Mesendoderm (in vitro differentiated cells): ENCODE measurements around the gene CDC42SE2.
"Not testable (repeated sequence)": the region's sequence is repeated elsewhere in the genome, so short reads cannot be mapped to it uniquely, and the experiment has no call there.

Experiments used
- DNase-seq: peaks from one replicate; pipeline ENCODE4 v3.0.0; 2013
- H2AK5ac ChIP-seq: 2 replicates; pipeline ENCODE4 v1.6.1; 2013; ENCODE audit warnings: low read length, inconsistent platforms
- H2BK120ac ChIP-seq: 2 replicates; pipeline ENCODE4 v1.6.1; 2013; ENCODE audit warnings: low read depth, mild to moderate bottlenecking, low read length, moderate library complexity, mixed read lengths
- H2BK15ac ChIP-seq: replicated peaks from 2 replicates; pipeline ENCODE4 v1.6.1; 2013; ENCODE audit warnings: low read depth, mild to moderate bottlenecking, moderate library complexity
- H2BK5ac ChIP-seq: 2 replicates; pipeline ENCODE4 v1.6.1; 2013; ENCODE audit warnings: low read length, inconsistent platforms
- H3K18ac ChIP-seq: 2 replicates; pipeline ENCODE4 v1.6.1; 2013; ENCODE audit warnings: mild to moderate bottlenecking, low read length, mixed read lengths
- H3K23ac ChIP-seq: one replicate; pipeline ENCODE4 v1.6.1; 2013; ENCODE audit warnings: low read length
- H3K27ac ChIP-seq: 2 replicates; pipeline ENCODE4 v1.5.1; 2013; ENCODE audit warnings: low read depth, mild to moderate bottlenecking, inconsistent platforms, low read length, moderate library complexity
- H3K27me3 ChIP-seq: 2 replicates; pipeline ENCODE4 v1.6.1; 2013; ENCODE audit warnings: low read length, control low read depth, mild to moderate bottlenecking, inconsistent platforms; ENCODE audit not compliant: insufficient read depth, poor library complexity
- H3K36me3 ChIP-seq: 2 replicates; pipeline ENCODE4 v1.6.1; 2013; ENCODE audit warnings: low read length, inconsistent platforms; ENCODE audit not compliant: control insufficient read depth, insufficient read depth
- H3K4ac ChIP-seq: one replicate; pipeline ENCODE4 v1.6.1; 2013; ENCODE audit warnings: low read depth, mild to moderate bottlenecking, low read length, moderate library complexity
- H3K4me1 ChIP-seq: 2 replicates; pipeline ENCODE4 v1.6.1; 2013; ENCODE audit warnings: low read depth, low read length, inconsistent platforms; ENCODE audit not compliant: control insufficient read depth
- H3K4me2 ChIP-seq: 2 replicates; pipeline ENCODE4 v1.6.1; 2013; ENCODE audit warnings: low read length
- H3K4me3 ChIP-seq: 2 replicates; pipeline ENCODE4 v1.5.1; 2013; ENCODE audit warnings: mild to moderate bottlenecking, low read length
- H3K56ac ChIP-seq: one replicate; pipeline ENCODE4 v1.6.1; 2013; ENCODE audit warnings: low read length
- H3K79me1 ChIP-seq: 2 replicates; pipeline ENCODE4 v1.6.1; 2013; ENCODE audit warnings: low read length, inconsistent platforms
- H3K79me2 ChIP-seq: 2 replicates; pipeline ENCODE4 v1.6.1; 2013; ENCODE audit warnings: mild to moderate bottlenecking, low read length; ENCODE audit not compliant: control insufficient read depth, insufficient read depth
- H3K9ac ChIP-seq: 2 replicates; pipeline ENCODE4 v1.6.1; 2013; ENCODE audit warnings: low read length, inconsistent platforms
- H4K5ac ChIP-seq: one replicate; pipeline ENCODE4 v1.6.1; 2013; ENCODE audit warnings: low read length
- H4K8ac ChIP-seq: one replicate; pipeline ENCODE4 v1.6.1; 2013; ENCODE audit warnings: low read depth, mild to moderate bottlenecking, control low read depth, low read length, moderate library complexity
- WGBS: extraction: QIAGEN DNeasy Blood & Tissue Kit; methylation state at CpG from one replicate; pipeline ENCODE4 v1.1.7; 2013; ENCODE audit warnings: low lambda C conversion rate, missing lambda C conversion rate; ENCODE audit not compliant: insufficient coverage; ENCODE audit errors: extremely low coverage; 5-methylcytosine and 5-hydroxymethylcytosine counted together

The CDC42SE2 gene

DNA sequence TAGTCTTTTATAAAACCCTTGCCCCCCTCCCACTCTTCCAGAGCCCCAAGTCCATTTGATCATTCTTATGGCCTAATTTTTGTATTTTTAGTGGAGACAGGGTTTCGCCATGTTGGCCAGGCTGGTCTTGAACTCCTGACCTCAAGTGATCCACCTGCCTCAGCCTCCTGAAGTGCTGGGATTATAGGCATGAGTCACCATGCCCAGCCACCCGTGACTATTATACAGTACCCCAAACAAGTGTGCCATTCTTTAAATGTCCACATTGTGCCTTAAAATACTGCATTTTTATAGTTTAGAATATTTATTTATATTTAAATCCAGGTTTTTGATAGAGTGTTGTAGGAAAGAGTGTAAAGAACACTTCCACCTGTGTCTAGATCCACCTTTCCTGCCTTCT lies 116.4 kb downstream of the CDC42SE2 start:
- H3K79me2 ChIP-seq, H4K8ac ChIP-seq, H3K4me2 ChIP-seq, H3K23ac ChIP-seq, H2BK15ac ChIP-seq, H3K36me3 ChIP-seq, DNase-seq, H3K9ac ChIP-seq, H4K5ac ChIP-seq, H3K27ac ChIP-seq, H2BK5ac ChIP-seq, H3K56ac ChIP-seq, H2AK5ac ChIP-seq, H3K4me1 ChIP-seq, H3K4me3 ChIP-seq, H3K79me1 ChIP-seq, H3K18ac ChIP-seq, H3K4ac ChIP-seq, H3K27me3 ChIP-seq, H2BK120ac ChIP-seq: not testable (repeated sequence)
- WGBS: no CpG with 5 or more reads among the region's 2 CpGs

GRCh38 chr5:131381021-131381420 lies 117.2 kb downstream of the CDC42SE2 start:
- WGBS: no CpG with 5 or more reads among the region's 4 CpGs
- Histone ChIP-seq H3K27me3 (no peaks in the 10 kb centered on the region), H3K36me3 (no peaks in the 10 kb centered on the region), H3K4me2 (no peak overlapping the region), H3K27ac (no peak overlapping the region), H2BK5ac (no peak overlapping the region), H3K79me2 (no peaks in the 10 kb centered on the region), H2BK15ac (no peak overlapping the region), H3K4me1 (no peaks in the 10 kb centered on the region), H4K8ac (no peak overlapping the region), H3K9ac (no peak overlapping the region), H2BK120ac (no peak overlapping the region), H3K4ac (no peak overlapping the region), H2AK5ac (no peak overlapping the region), H3K23ac (no peak overlapping the region), H3K4me3 (no peak overlapping the region), H3K56ac (no peak overlapping the region), H4K5ac (no peak overlapping the region), H3K79me1 (peaks cover 2% of the 10 kb centered on the region), H3K18ac (no peak overlapping the region)
- no peak for DNase-seq

DNA sequence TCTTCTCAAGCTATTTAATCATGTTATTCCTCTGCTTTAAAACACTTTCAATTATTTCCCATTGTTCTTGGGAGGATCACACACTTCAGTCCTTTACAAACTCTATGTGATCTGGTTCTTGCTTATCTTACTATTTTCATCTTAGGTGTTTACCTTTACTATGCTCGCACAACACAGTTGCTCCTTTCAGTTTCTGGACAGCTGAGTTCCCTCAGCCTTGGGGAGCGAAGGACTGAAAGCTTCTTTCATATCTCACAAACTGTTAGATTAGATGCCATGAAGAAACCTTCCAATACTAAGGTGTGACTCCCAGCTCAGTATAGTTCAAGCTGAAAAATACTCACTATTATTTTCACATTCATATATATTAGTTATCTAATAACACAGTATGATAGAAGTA lies 117.9 kb downstream of the CDC42SE2 start:
- Histone ChIP-seq H3K36me3 (no peaks in the 10 kb centered on the region), H3K79me1 (no peaks in the 10 kb centered on the region), H3K4me2 (no peak overlapping the region), H2AK5ac (no peak overlapping the region), H3K4me3 (no peak overlapping the region), H3K4me1 (no peaks in the 10 kb centered on the region), H4K5ac (no peak overlapping the region), H3K56ac (no peak overlapping the region), H3K79me2 (no peaks in the 10 kb centered on the region), H2BK5ac (no peak overlapping the region), H2BK120ac (no peak overlapping the region), H3K27me3 (no peaks in the 10 kb centered on the region), H4K8ac (no peak overlapping the region), H2BK15ac (no peak overlapping the region), H3K4ac (no peak overlapping the region), H3K23ac (no peak overlapping the region), H3K27ac (no peak overlapping the region), H3K9ac (no peak overlapping the region), H3K18ac (no peak overlapping the region)
- no peak for DNase-seq
- no CpG with 5 or more reads among the region's 2 CpGs for WGBS

GRCh38 chr5:131382407-131383395 lies 118.8 kb downstream of the CDC42SE2 start:
- Histone ChIP-seq H4K5ac (no peak overlapping the region), H3K79me2 (no peaks in the 10 kb centered on the region), H3K23ac (no peak overlapping the region), H3K4me2 (no peak overlapping the region), H2BK15ac (no peak overlapping the region), H2AK5ac (no peak overlapping the region), H3K27me3 (no peaks in the 10 kb centered on the region), H3K27ac (no peak overlapping the region), H3K4me3 (no peak overlapping the region), H3K36me3 (no peaks in the 10 kb centered on the region), H3K9ac (no peak overlapping the region), H3K56ac (no peak overlapping the region), H2BK120ac (no peak overlapping the region), H2BK5ac (no peak overlapping the region), H3K4ac (no peak overlapping the region), H4K8ac (no peak overlapping the region), H3K4me1 (no peaks in the 10 kb centered on the region), H3K18ac (no peak overlapping the region), H3K79me1 (no peaks in the 10 kb centered on the region)
- no CpG with 5 or more reads among the region's 3 CpGs for WGBS
- DNase-seq: peak; percentile 95

- no peak overlapping the region for H3K23ac ChIP-seq
- no CpG with 5 or more reads among the region's 6 CpGs for WGBS
- H3K79me2 ChIP-seq: no peaks in the 10 kb centered on the region
- H3K27ac ChIP-seq: no peak overlapping the region
- no peak overlapping the region for H3K4ac ChIP-seq
- H3K56ac ChIP-seq: no peak overlapping the region
- no peak overlapping the region for H3K9ac ChIP-seq
- H4K5ac ChIP-seq: no peak overlapping the region
- DNase-seq: peak; percentile 33
- no peak overlapping the region for H2BK120ac ChIP-seq
- no peak overlapping the region for H2BK15ac ChIP-seq
- no peak overlapping the region for H4K8ac ChIP-seq
- H3K4me3 ChIP-seq: no peak overlapping the region
- no peak overlapping the region for H2BK5ac ChIP-seq
- no peaks in the 10 kb centered on the region for H3K4me1 ChIP-seq
- no peaks in the 10 kb centered on the region for H3K36me3 ChIP-seq
- no peak overlapping the region for H3K18ac ChIP-seq
- no peak overlapping the region for H3K4me2 ChIP-seq
- no peak overlapping the region for H2AK5ac ChIP-seq
- H3K27me3 ChIP-seq: no peaks in the 10 kb centered on the region
- no peaks in the 10 kb centered on the region for H3K79me1 ChIP-seq
These were observed 120.3 kb downstream of the CDC42SE2 start for GRCh38 chr5:131384173-131384572.
